Thymus (tissue), 11 donors: ENCODE results near the gene DACT3. TPM values are rescaled to one million over a fixed set of nuclear protein-coding genes. Genes with fewer than 3 reads are reported as not detected.

Experiments used
- DNase-seq, 9 donors: peaks; one replicate each; pipeline ENCODE4 v3.0.0-alpha.2; 2013; ENCODE audit warnings: low spot score in 9 of 9, low read depth in 6 of 9, missing footprints in 1 of 9
- H3K27ac ChIP-seq, 2 donors: one replicate each; pipeline ENCODE4 v1.5.1; 2013; ENCODE audit warnings: control low read depth in 1 of 2, low read depth in 1 of 2, low read length in 1 of 2, mild to moderate bottlenecking in 1 of 2, moderate library complexity in 1 of 2
- H3K27me3 ChIP-seq, 2 donors: one replicate each; pipeline ENCODE4 v1.5.1; 2013; ENCODE audit warnings: low read length in 1 of 2; ENCODE audit not compliant: control insufficient read depth in 2 of 2, insufficient read depth in 1 of 2
- H3K36me3 ChIP-seq, 2 donors: one replicate each; pipeline ENCODE4 v1.5.1; 2013; ENCODE audit warnings: low read length in 1 of 2, mild to moderate bottlenecking in 1 of 2, moderate library complexity in 1 of 2; ENCODE audit not compliant: control insufficient read depth in 2 of 2, insufficient read depth in 2 of 2
- H3K4me1 ChIP-seq, 2 donors: one replicate each; pipeline ENCODE4 v1.5.1; 2013; ENCODE audit warnings: low read length in 2 of 2; ENCODE audit not compliant: control insufficient read depth in 2 of 2, insufficient read depth in 2 of 2
- H3K4me3 ChIP-seq, 2 donors: one replicate each; pipeline ENCODE4 v1.5.1; 2013; ENCODE audit warnings: low read length in 2 of 2, control low read depth in 1 of 2, mild to moderate bottlenecking in 1 of 2
- H3K9me3 ChIP-seq, 2 donors: one replicate each; pipeline ENCODE4 v1.5.1; 2013; ENCODE audit warnings: low read length in 1 of 2, mild to moderate bottlenecking in 1 of 2; ENCODE audit not compliant: control insufficient read depth in 2 of 2, insufficient read depth in 1 of 2
- WGBS: extraction: QIAGEN DNeasy Blood & Tissue Kit; methylation state at CpG from one replicate; pipeline ENCODE4 v1.1.7; 2013; 5-methylcytosine and 5-hydroxymethylcytosine counted together
- polyA plus RNA-seq: library from polyadenylated mRNA; stranded (reverse); fragments of 200-250 nt; gene quantifications from one replicate; pipeline ENCODE4 v1.2.3, GENCODE V29; 2013
- total RNA-seq: library from RNA; stranded (reverse); fragments of 120-200 nt; gene quantifications from one replicate; pipeline ENCODE4 v1.2.4, GENCODE V29; 2013
- donor health status: healthy.

Gene DACT3
- total and polyA plus RNA-seq, 2 donors, result 1.2 to 3.4 TPM

DNA sequence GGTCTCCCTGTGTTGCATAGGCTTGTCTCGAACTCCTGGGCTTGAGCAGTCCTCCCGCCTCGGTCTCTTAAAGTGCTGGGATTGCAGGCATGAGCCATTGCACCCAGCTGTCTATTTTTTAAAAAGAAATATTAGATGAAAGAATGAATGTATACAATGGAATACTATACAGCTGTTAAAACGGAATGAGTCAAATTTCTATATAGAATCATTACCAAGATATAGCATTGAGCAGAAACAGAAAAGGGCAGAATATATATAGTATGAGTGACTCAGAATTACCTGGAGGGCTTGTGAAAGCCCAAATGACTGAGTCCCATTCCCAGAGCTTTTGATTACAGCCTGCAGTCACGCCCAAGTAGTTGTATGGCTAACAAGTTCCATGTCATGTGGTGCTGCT lies 4.4 kb downstream of the DACT3 start:
- Histone ChIP-seq H3K9me3 (no peaks in the 10 kb centered on the region), H3K4me3 (no peak overlapping the region), H3K27me3 (peaks cover 37 to 89% of the 10 kb centered on the region in 2 donors), H3K4me1 (peaks cover 9 to 24% of the 10 kb centered on the region in 2 donors), H3K36me3 (no peaks in the 10 kb centered on the region), H3K27ac (no peak overlapping the region)
- no peak for DNase-seq
- WGBS, result 96% methylated on average over 5 of the region's 5 CpGs

DNA sequence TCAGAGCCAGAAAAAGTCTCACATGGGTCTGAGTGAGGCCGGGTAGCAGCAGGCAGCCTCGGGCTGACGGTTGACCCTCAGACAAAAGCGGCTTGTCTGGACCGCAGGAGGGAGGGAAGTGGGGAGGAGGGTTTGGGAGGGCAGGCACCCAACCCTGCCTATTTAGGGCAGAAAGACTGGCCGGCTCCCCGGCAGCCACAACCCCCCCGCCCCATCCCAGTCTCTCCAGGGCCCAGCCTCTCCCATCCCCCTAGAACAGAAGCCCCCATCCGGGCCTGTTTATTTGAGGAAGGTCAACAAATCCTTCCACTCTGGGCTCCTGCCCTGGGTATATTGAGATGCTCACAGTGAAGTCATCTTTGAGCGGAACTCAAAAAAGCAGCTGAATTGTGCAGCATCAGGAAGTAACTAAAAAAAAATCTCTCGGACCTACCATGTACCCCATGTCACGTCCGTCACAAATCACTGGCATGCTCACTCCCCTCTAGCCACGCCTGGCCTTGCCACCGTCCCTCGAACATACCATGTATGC lies 6.3 kb downstream of the DACT3 start:
- WGBS, result 69% methylated on average over 16 of the region's 16 CpGs
- Histone ChIP-seq H3K27ac (no peak overlapping the region), H3K4me3 (no peak overlapping the region), H3K4me1 (peaks cover 0 to 9% of the 10 kb centered on the region in 2 donors), H3K36me3 (no peaks in the 10 kb centered on the region), H3K27me3 (peaks cover 34 to 95% of the 10 kb centered on the region in 2 donors), H3K9me3 (no peaks in the 10 kb centered on the region)
- no peak for DNase-seq

DNA sequence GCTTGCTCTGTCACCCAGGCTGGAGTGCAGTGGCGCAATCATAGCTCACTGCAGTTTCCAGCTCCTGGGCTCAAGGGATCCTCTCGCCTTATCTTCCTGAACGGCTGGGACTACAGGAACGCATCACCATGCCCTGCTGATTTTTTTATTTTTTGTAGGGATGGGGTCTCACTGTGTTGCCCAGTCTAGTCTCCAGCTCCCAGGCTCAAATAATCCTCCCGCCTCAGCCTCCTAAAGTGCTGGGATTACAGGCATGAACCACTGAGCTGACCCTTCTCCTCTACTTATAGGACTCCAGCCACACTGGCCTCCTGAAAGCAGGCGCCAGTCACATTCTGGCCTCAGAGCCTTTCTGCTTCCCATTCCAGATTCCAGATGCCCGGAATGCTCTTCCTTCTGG lies 10.5 kb downstream of the DACT3 start:
- H3K36me3 ChIP-seq, result no peaks in the 10 kb centered on the region
- WGBS, result 96% methylated on average over 7 of the region's 7 CpGs

DNA sequence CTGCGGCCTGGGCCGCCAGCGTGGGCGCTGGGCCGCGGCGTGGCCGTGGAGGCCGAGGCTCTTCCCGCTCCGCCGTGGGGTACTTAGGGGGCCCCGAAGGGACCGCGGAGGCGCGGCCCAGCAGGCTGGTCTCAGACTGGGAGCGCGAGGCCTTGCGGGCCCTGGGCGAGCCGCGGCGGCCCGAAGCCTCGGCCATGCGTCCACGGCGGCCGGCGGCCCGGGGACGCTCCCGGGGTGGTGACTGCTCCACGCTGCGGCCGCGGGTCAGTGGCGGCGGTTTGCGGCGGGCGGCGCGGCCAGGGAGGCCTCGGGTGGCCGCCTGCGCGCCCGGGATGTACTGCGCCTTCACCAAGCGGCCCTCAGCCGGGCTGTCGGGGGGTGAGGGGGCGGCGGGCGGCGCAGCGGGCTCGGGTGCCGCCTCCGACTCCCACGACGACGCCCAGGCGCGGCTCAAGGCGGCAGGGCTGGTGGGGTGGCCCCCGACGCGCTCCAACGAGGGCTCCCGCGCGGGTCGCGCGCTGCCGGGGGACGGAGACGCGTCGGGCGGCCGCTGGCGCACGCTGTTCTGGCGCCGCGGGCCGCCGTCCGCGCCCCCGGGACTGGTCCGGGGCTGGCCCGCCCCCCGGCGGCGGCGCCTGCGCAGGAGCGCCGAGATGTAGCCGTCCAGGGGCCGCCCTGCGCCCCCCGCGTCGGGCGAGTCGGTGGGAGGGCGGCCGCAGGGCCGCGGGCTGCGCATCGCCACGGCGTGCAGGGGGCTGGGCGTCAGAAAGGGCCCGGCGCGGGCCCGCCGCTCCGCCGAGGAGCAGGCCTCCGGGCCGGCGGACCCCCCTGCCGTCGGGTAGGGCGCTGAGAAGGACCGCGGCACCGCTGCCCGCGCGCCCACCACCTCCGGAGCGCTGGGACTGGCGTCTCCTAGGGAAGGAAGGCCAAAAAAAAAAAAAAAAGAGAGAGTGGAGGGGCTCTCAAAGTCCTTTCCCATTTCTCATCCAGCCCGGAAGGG lies 11.7 kb downstream of the DACT3 start:
- peaks cover 6 to 8% of the 10 kb centered on the region in 2 donors for H3K4me1 ChIP-seq
- no peaks in the 10 kb centered on the region for H3K36me3 ChIP-seq
- H3K4me3 ChIP-seq, result no peak overlapping the region
- H3K9me3 ChIP-seq, result peaks cover 11 to 13% of the 10 kb centered on the region in 2 donors
- DNase-seq, result no peak
- H3K27me3 ChIP-seq, result peaks cover 42 to 93% of the 10 kb centered on the region in 2 donors
- 23% methylated on average over 144 of the region's 144 CpGs for WGBS
- no peak overlapping the region for H3K27ac ChIP-seq

More for the DNA sequence above, 10.5 kb downstream of the DACT3 start:
- peaks cover 6 to 8% of the 10 kb centered on the region in 2 donors for H3K4me1 ChIP-seq
- peaks cover 38 to 93% of the 10 kb centered on the region in 2 donors for H3K27me3 ChIP-seq
- H3K27ac ChIP-seq, result no peak overlapping the region
- DNase-seq, result no peak
- H3K4me3 ChIP-seq, result no peak overlapping the region
- peaks cover 11 to 13% of the 10 kb centered on the region in 2 donors for H3K9me3 ChIP-seq

DNA sequence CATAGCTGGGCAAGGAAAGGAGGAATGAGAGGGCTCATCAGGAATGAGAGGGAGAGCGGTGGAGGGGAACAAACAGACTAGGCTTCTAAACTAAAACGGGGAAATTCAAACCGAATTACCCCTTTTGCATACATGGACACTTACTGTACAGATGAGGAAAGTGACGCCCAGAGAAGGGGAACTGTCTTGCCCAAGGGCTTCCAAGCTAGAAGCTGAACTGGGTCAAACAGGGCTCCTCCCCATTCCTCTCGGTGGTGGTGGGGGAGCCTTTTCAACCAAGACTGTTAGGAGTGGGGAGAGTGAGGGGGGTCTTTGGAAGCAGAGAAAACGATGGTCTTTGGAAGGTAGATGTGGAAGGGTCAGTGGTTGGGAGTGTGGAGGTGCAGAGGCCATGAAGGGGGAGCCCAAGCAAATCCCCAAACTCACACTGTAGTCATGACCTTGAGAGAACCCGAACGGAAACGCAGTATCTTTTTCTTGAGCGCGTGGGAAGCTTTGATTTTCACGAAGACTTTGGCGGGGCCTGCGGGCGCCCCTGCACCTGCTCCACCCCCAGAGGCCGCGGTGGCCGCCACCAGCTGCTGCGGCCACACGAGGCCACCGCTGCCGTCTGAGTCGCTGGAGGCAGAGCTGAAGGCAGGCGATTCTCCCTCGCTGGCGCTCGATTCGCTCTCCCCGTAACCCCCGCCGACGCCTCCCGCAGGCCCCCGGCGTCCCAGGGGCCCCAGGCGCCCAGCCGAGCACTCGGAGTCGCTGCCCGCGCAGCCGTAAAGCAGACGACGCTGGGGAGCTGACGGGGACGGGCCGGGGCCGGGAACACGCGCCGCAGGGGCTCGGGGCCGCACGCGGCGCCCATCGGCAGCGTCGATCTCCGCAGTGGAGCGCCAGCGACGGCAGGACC lies 12.7 kb downstream of the DACT3 start:
- no peak overlapping the region for H3K4me3 ChIP-seq
- WGBS, result 24% methylated on average over 63 of the region's 63 CpGs

DNA sequence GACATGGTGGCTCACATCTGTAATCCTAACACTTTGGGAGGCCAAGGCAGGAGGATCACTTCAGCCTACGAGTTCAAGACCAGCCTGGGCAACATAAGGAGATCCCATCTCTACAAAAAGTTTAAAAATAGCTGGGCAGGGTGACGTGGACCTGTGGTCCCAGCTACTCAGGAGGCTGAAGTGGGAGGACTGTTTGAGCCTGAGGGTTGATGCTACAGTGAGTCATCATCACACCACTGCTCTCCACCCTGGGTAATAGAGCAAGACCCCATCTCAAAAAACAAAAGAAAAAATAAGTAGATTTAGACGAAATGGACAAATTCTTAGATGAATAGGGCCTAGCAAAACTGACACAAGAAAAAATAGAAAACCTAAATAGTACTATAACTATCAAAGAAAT lies 14.6 kb downstream of the DACT3 start:
- peaks cover 6 to 8% of the 10 kb centered on the region in 2 donors for H3K4me1 ChIP-seq
- H3K36me3 ChIP-seq, result no peaks in the 10 kb centered on the region
- H3K9me3 ChIP-seq, result peaks cover 11 to 13% of the 10 kb centered on the region in 2 donors
- H3K27ac ChIP-seq, result no peak overlapping the region
- H3K27me3 ChIP-seq, result peaks cover 42 to 82% of the 10 kb centered on the region in 2 donors
- 91% methylated on average over 3 of the region's 3 CpGs for WGBS
- DNase-seq, result no peak
- H3K4me3 ChIP-seq, result no peak overlapping the region

More for the DNA sequence above, 12.7 kb downstream of the DACT3 start:
- H3K9me3 ChIP-seq, result peaks cover 11 to 13% of the 10 kb centered on the region in 2 donors
- no peaks in the 10 kb centered on the region for H3K36me3 ChIP-seq
- H3K27ac ChIP-seq, result no peak overlapping the region
- H3K27me3 ChIP-seq, result peaks cover 42 to 85% of the 10 kb centered on the region in 2 donors
- DNase-seq, result peak in 1 of 9 donors; percentile 49
- H3K4me1 ChIP-seq, result peaks cover 6 to 8% of the 10 kb centered on the region in 2 donors

DNA sequence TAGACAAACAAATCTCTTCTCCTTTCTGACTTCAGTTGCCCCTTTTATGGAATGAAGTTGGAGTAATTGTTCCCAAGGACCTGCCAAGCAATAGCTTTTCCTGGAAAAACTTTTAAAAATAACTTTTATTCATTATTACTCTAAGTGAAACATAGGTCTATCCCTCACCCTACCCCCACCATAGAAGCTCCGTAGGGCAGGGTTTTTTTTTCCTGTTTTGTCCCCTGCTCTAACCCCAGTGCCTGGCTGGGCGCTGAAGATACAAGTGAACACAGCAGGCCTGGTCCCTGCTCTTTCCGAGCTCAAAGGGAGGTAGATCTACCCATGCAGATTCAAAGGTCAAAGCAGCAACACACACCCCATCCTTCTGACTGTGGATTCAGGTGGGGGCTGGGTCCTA lies 16.3 kb downstream of the DACT3 start:
- H3K9me3 ChIP-seq, result peaks cover 12 to 14% of the 10 kb centered on the region in 2 donors
- peaks cover 7 to 12% of the 10 kb centered on the region in 2 donors for H3K4me1 ChIP-seq
- H3K4me3 ChIP-seq, result no peak overlapping the region
- DNase-seq, result no peak
- H3K27me3 ChIP-seq, result peaks cover 46 to 82% of the 10 kb centered on the region in 2 donors
- WGBS, result 90% methylated on average over 3 of the region's 3 CpGs
- no peak overlapping the region for H3K27ac ChIP-seq
- no peaks in the 10 kb centered on the region for H3K36me3 ChIP-seq

DNA sequence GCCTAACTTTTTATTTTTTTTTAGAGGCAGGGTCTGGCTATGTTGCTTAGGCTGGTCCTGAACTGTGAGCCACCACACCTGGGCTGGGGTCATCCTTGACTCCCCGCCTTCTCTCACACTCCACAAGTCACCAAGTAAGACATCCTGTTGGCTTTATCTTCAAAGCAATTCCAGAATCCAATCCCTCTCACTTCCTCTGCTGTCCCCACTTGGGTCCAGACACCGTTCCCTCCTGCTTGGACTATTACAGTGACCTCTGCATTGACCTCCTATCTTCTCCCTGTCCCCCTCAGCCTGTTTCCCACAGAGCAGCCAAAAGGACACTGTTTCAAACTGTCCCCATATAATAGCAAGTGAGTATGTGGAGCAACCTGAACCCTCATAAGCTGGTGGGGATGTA lies 20.3 kb downstream of the DACT3 start:
- no peak for DNase-seq
- 89% methylated on average over 2 of the region's 2 CpGs for WGBS
- Histone ChIP-seq H3K4me3 (no peak overlapping the region), H3K36me3 (no peaks in the 10 kb centered on the region), H3K9me3 (peaks cover 1 to 3% of the 10 kb centered on the region in 2 donors), H3K4me1 (peaks cover 6 to 31% of the 10 kb centered on the region in 2 donors), H3K27me3 (peaks cover 31 to 87% of the 10 kb centered on the region in 2 donors), H3K27ac (no peak overlapping the region)
